ENCODE results near the gene COPS7A.

The COPS7A gene

DNA sequence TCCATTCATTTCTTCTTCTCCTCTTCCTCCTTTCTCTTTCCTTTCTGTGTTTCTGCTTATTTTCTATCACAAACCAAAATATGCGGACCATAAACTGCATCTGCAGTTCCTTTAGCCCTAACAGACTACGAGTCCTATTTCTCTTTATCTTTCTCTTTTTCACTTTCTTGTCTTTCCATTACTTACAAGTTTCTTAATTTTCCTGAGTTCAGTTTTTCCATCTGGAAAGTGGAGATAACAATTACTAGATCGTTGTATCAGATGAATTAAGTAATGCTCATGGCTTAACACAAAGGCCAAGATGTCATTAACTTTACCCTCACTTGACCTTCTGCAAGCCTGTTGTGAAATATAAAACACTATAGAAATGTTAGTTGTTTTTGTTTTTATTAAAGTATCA lies 983 bp upstream of the COPS7A start:
- Histone ChIP-seq H3K14ac (ENCODE audit: low read length in 2 of 2) (no peak overlapping the region), H3K4me2 (ENCODE audit: low read length, poor library complexity, severe bottlenecking) (no peak overlapping the region), H2AFZ (ENCODE audit: low read depth, low read length) (no peak overlapping the region), H2BK5ac (ENCODE audit: low read depth, low read length, poor library complexity, severe bottlenecking) (no peak overlapping the region), H3K23ac (ENCODE audit: low read length in 2 of 2) (no peak overlapping the region), H3K9me3 (ENCODE audit: control insufficient read depth, low read length) (no peaks in the 10 kb centered on the region), H2BK15ac (ENCODE audit: low read depth, poor library complexity, severe bottlenecking) (no peak overlapping the region), H2BK120ac (ENCODE audit: low read depth, low read length) (no peak overlapping the region), H3K4me3 (ENCODE audit: insufficient read depth in 1 of 2, low read depth in 1 of 2, low read length in 2 of 2) (peak overlapping the region in 1 of 2 experiments; percentile 96), H3K4ac (ENCODE audit: low read depth in 1 of 2, low read length in 2 of 2) (no peak overlapping the region), H4K8ac (ENCODE audit: low read length) (no peak overlapping the region), H2AK5ac (ENCODE audit: low read length, severe bottlenecking) (no peak overlapping the region), H3K79me1 (replicated peaks; ENCODE audit: low read length, poor library complexity, severe bottlenecking) (peaks cover 11% of the 10 kb centered on the region), H3K9ac (ENCODE audit: low read length) (peak overlapping the region; percentile 87), H4K91ac (ENCODE audit: low read length) (no peak overlapping the region), H3K27me3 (ENCODE audit: control insufficient read depth in 1 of 2, insufficient read depth in 1 of 2, low read length in 2 of 2) (no peaks in the 10 kb centered on the region), H3K27ac (ENCODE audit: low read length, poor library complexity, severe bottlenecking) (no peak overlapping the region), H3K18ac (ENCODE audit: low read depth in 1 of 2, low read length in 2 of 2) (no peak overlapping the region), H2BK12ac (ENCODE audit: low read length in 2 of 2) (no peak overlapping the region), H3K36me3 (ENCODE audit: control insufficient read depth in 1 of 2, insufficient read depth in 2 of 2, low read depth in 1 of 2, low read length in 2 of 2) (peaks cover 3 to 11% of the 10 kb centered on the region in 2 experiments), H3K4me1 (ENCODE audit: control insufficient read depth, insufficient read depth, low read depth, low read length) (peaks cover 6% of the 10 kb centered on the region)
- DNase-seq = no peak
- WGBS = 100% methylated on average over 2 of the region's 3 CpGs

DNA sequence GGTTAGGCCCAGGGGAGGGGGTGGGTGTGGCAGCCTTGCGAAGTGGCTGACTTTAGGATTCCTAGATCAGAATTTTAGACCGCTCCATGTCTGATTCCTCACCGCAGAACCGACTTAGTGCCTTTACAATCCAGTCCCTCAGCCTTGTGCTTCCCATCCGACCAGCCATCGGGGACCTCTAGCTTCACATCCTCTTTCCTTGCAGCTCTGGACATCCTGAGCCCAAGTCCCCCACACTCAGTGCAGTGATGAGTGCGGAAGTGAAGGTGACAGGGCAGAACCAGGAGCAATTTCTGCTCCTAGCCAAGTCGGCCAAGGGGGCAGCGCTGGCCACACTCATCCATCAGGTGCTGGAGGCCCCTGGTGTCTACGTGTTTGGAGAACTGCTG lies 557 bp downstream of the COPS7A start:
- peak overlapping the region; percentile 60 for H3K4me2 ChIP-seq (ENCODE audit: low read length, poor library complexity, severe bottlenecking)
- peak overlapping the region; percentile 29 to 73 for H3K4ac ChIP-seq (ENCODE audit: low read depth in 1 of 2, low read length in 2 of 2)
- H3K79me1 ChIP-seq (replicated peaks; ENCODE audit: low read length, poor library complexity, severe bottlenecking) = peaks cover 14% of the 10 kb centered on the region
- peak overlapping the region; percentile 12 for H4K91ac ChIP-seq (ENCODE audit: low read length)
- H3K4me3 ChIP-seq (ENCODE audit: insufficient read depth in 1 of 2, low read depth in 1 of 2, low read length in 2 of 2) = peak overlapping the region; percentile 63 to 96
- H3K27ac ChIP-seq (ENCODE audit: low read length, poor library complexity, severe bottlenecking) = peak overlapping the region; percentile 68
- H3K9ac ChIP-seq (ENCODE audit: low read length) = peak overlapping the region; percentile 87
- peaks cover 16 to 27% of the 10 kb centered on the region in 2 experiments for H3K36me3 ChIP-seq (ENCODE audit: control insufficient read depth in 1 of 2, insufficient read depth in 2 of 2, low read depth in 1 of 2, low read length in 2 of 2)
- no peak overlapping the region for H2BK15ac ChIP-seq (ENCODE audit: low read depth, poor library complexity, severe bottlenecking)
- H3K9me3 ChIP-seq (ENCODE audit: control insufficient read depth, low read length) = no peaks in the 10 kb centered on the region
- 20% methylated on average over 10 of the region's 10 CpGs for WGBS
- no peak overlapping the region for H2BK5ac ChIP-seq (ENCODE audit: low read depth, low read length, poor library complexity, severe bottlenecking)
- H2AK5ac ChIP-seq (ENCODE audit: low read length, severe bottlenecking) = peak overlapping the region; percentile 17
- peak overlapping the region; percentile 76 for H4K8ac ChIP-seq (ENCODE audit: low read length)
- no peak overlapping the region for H2BK12ac ChIP-seq (ENCODE audit: low read length in 2 of 2)
- H3K27me3 ChIP-seq (ENCODE audit: control insufficient read depth in 1 of 2, insufficient read depth in 1 of 2, low read length in 2 of 2) = no peaks in the 10 kb centered on the region
- peaks cover 6% of the 10 kb centered on the region for H3K4me1 ChIP-seq (ENCODE audit: control insufficient read depth, insufficient read depth, low read depth, low read length)
- H3K14ac ChIP-seq (ENCODE audit: low read length in 2 of 2) = peak overlapping the region in 1 of 2 experiments; percentile 39
- peak overlapping the region; percentile 4 to 95 for H3K18ac ChIP-seq (ENCODE audit: low read depth in 1 of 2, low read length in 2 of 2)
- DNase-seq = no peak
- no peak overlapping the region for H2AFZ ChIP-seq (ENCODE audit: low read depth, low read length)
- no peak overlapping the region for H2BK120ac ChIP-seq (ENCODE audit: low read depth, low read length)
- no peak overlapping the region for H3K23ac ChIP-seq (ENCODE audit: low read length in 2 of 2)

DNA sequence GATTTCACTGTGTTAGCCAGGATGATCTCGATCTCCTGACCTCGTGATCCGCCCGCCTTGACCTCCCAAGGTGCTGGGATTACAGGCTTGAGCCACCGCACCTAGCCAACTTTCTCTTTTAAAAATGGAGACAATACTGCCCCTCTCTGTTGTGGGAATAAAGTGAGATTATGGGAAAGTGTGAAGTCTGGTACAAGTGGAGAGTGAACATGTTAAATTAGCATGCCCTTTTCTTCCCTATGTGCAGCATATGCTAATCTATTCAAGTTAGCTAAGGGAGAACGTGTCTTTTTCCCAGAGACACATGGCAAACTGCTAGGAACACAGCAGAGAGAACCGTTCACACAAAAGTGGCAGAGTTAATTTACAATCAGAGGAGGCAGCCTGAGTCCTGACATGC lies 1.5 kb downstream of the COPS7A start:
- Histone ChIP-seq H3K4ac (ENCODE audit: low read depth in 1 of 2, low read length in 2 of 2) (no peak overlapping the region), H2BK120ac (ENCODE audit: low read depth, low read length) (no peak overlapping the region), H3K4me1 (ENCODE audit: control insufficient read depth, insufficient read depth, low read depth, low read length) (peaks cover 6% of the 10 kb centered on the region), H3K18ac (ENCODE audit: low read depth in 1 of 2, low read length in 2 of 2) (no peak overlapping the region), H2BK5ac (ENCODE audit: low read depth, low read length, poor library complexity, severe bottlenecking) (no peak overlapping the region), H3K4me2 (ENCODE audit: low read length, poor library complexity, severe bottlenecking) (no peak overlapping the region), H2AFZ (ENCODE audit: low read depth, low read length) (no peak overlapping the region), H3K9ac (ENCODE audit: low read length) (peak overlapping the region; percentile 14), H4K8ac (ENCODE audit: low read length) (no peak overlapping the region), H2BK15ac (ENCODE audit: low read depth, poor library complexity, severe bottlenecking) (no peak overlapping the region), H3K4me3 (ENCODE audit: insufficient read depth in 1 of 2, low read depth in 1 of 2, low read length in 2 of 2) (no peak overlapping the region), H3K27ac (ENCODE audit: low read length, poor library complexity, severe bottlenecking) (no peak overlapping the region), H3K23ac (ENCODE audit: low read length in 2 of 2) (no peak overlapping the region), H2BK12ac (ENCODE audit: low read length in 2 of 2) (no peak overlapping the region), H3K79me1 (replicated peaks; ENCODE audit: low read length, poor library complexity, severe bottlenecking) (peaks cover 19% of the 10 kb centered on the region), H3K14ac (ENCODE audit: low read length in 2 of 2) (no peak overlapping the region), H3K36me3 (ENCODE audit: control insufficient read depth in 1 of 2, insufficient read depth in 2 of 2, low read depth in 1 of 2, low read length in 2 of 2) (peaks cover 25 to 36% of the 10 kb centered on the region in 2 experiments), H3K27me3 (ENCODE audit: control insufficient read depth in 1 of 2, insufficient read depth in 1 of 2, low read length in 2 of 2) (no peaks in the 10 kb centered on the region), H4K91ac (ENCODE audit: low read length) (no peak overlapping the region), H3K9me3 (ENCODE audit: control insufficient read depth, low read length) (no peaks in the 10 kb centered on the region), H2AK5ac (ENCODE audit: low read length, severe bottlenecking) (no peak overlapping the region)
- DNase-seq = no peak
- 99% methylated on average over 6 of the region's 7 CpGs for WGBS

DNA sequence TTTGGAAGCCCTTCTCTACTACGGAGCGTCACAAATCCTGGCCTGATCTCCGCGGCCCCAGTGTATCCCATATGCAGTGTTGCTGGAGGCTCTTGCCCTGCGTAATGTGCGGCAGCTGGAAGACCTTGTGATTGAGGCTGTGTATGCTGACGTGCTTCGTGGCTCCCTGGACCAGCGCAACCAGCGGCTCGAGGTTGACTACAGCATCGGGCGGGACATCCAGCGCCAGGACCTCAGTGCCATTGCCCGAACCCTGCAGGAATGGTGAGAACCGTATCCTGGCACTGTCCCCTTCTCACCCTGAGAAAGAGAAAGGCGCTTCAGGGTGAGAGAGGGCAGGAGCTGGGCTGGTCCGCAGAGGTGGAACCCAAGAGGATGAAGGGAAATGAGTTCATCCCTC lies 5.3 kb downstream of the COPS7A start:
- H3K9me3 ChIP-seq (ENCODE audit: control insufficient read depth, low read length) = no peaks in the 10 kb centered on the region
- H3K9ac ChIP-seq (ENCODE audit: low read length) = no peak overlapping the region
- H3K23ac ChIP-seq (ENCODE audit: low read length in 2 of 2) = no peak overlapping the region
- 98% methylated on average over 18 of the region's 18 CpGs for WGBS
- H3K36me3 ChIP-seq (ENCODE audit: control insufficient read depth in 1 of 2, insufficient read depth in 2 of 2, low read depth in 1 of 2, low read length in 2 of 2) = peaks cover 40 to 64% of the 10 kb centered on the region in 2 experiments
- H3K18ac ChIP-seq (ENCODE audit: low read depth in 1 of 2, low read length in 2 of 2) = no peak overlapping the region
- H3K4ac ChIP-seq (ENCODE audit: low read depth in 1 of 2, low read length in 2 of 2) = no peak overlapping the region
- no peak overlapping the region for H2BK5ac ChIP-seq (ENCODE audit: low read depth, low read length, poor library complexity, severe bottlenecking)
- no peak overlapping the region for H2BK120ac ChIP-seq (ENCODE audit: low read depth, low read length)
- H3K27me3 ChIP-seq (ENCODE audit: control insufficient read depth in 1 of 2, insufficient read depth in 1 of 2, low read length in 2 of 2) = no peaks in the 10 kb centered on the region
- no peak overlapping the region for H3K4me2 ChIP-seq (ENCODE audit: low read length, poor library complexity, severe bottlenecking)
- H3K79me1 ChIP-seq (replicated peaks; ENCODE audit: low read length, poor library complexity, severe bottlenecking) = peaks cover 21% of the 10 kb centered on the region
- peaks cover 6% of the 10 kb centered on the region for H3K4me1 ChIP-seq (ENCODE audit: control insufficient read depth, insufficient read depth, low read depth, low read length)
- no peak overlapping the region for H3K4me3 ChIP-seq (ENCODE audit: insufficient read depth in 1 of 2, low read depth in 1 of 2, low read length in 2 of 2)
- H3K27ac ChIP-seq (ENCODE audit: low read length, poor library complexity, severe bottlenecking) = no peak overlapping the region
- no peak overlapping the region for H4K91ac ChIP-seq (ENCODE audit: low read length)
- H2AK5ac ChIP-seq (ENCODE audit: low read length, severe bottlenecking) = no peak overlapping the region
- H4K8ac ChIP-seq (ENCODE audit: low read length) = no peak overlapping the region
- no peak overlapping the region for H2BK15ac ChIP-seq (ENCODE audit: low read depth, poor library complexity, severe bottlenecking)
- H2BK12ac ChIP-seq (ENCODE audit: low read length in 2 of 2) = no peak overlapping the region
- H3K14ac ChIP-seq (ENCODE audit: low read length in 2 of 2) = no peak overlapping the region
- H2AFZ ChIP-seq (ENCODE audit: low read depth, low read length) = no peak overlapping the region
- no peak for DNase-seq
